Stimulated activated CD4-positive, alpha-beta T cell treated with anti-CD3 and anti-CD28 coated beads, Interleukin-2, amount 100 ng/mL, for 4 hours (primary cell): ENCODE measurements around the gene PCDHGB2.
"Not testable (repeated sequence)": the region's sequence is repeated elsewhere in the genome, so short reads cannot be mapped to it uniquely, and the experiment has no call there.

Source experiments
- DNase-seq: peaks from one replicate; pipeline ENCODE4 v3.0.0-alpha.2; 2020; ENCODE audit warnings: low read depth

Gene PCDHGB2

GRCh38 chr5:141384471-141385267, 24.9 kb downstream of the PCDHGB2 start:
- no peak for DNase-seq

GRCh38 chr5:141387557-141388311, 27.9 kb downstream of the PCDHGB2 start, which contains the start of gene PCDHGB4:
TSS of gene PCDHGB4 (plus strand) at chr5:141387698. CDS start at chr5:141387885, 187 bp downstream.
- not testable (repeated sequence) for DNase-seq

GRCh38 chr5:141388661-141389060, 28.9 kb downstream of the PCDHGB2 start:
- DNase-seq, result no peak

- no peak for DNase-seq
Observed at GRCh38 chr5:141389153-141390042, 29.6 kb downstream of the PCDHGB2 start.

- no peak for DNase-seq
Observed at GRCh38 chr5:141392429-141393198, 32.8 kb downstream of the PCDHGB2 start, which contains the start of gene PCDHGA8. TSS of gene PCDHGA8 (plus strand) at chr5:141392633. CDS start at chr5:141392814, 181 bp downstream.

GRCh38 chr5:141393267-141393666, 33.5 kb downstream of the PCDHGB2 start:
- DNase-seq, result no peak

GRCh38 chr5:141394401-141395187, 34.8 kb downstream of the PCDHGB2 start:
- not testable (repeated sequence) for DNase-seq

- DNase-seq, result not testable (repeated sequence)
Observed at GRCh38 chr5:141397756-141398551, 38.2 kb downstream of the PCDHGB2 start, which contains the start of gene PCDHGB5. TSS of gene PCDHGB5 (plus strand) at chr5:141397947. CDS start at chr5:141398128, 181 bp downstream.

GRCh38 chr5:141398608-141399007, 38.8 kb downstream of the PCDHGB2 start:
- DNase-seq, result no peak

- DNase-seq, result no peak
Observed at GRCh38 chr5:141399555-141400258, 39.9 kb downstream of the PCDHGB2 start.

GRCh38 chr5:141402553-141403243, 42.9 kb downstream of the PCDHGB2 start, which contains the start of gene PCDHGA9:
TSS of gene PCDHGA9 (plus strand) at chr5:141402778. CDS start at chr5:141402953, 175 bp downstream.
- no peak for DNase-seq

- DNase-seq, result no peak
Observed at GRCh38 chr5:141403387-141403786, 43.6 kb downstream of the PCDHGB2 start.

GRCh38 chr5:141407790-141408505, 48.2 kb downstream of the PCDHGB2 start, which contains the start of gene PCDHGB6:
TSS of gene PCDHGB6 (plus strand) at chr5:141408021. CDS start at chr5:141408203, 182 bp downstream.
- DNase-seq, result not testable (repeated sequence)

GRCh38 chr5:141409598-141410306, 50.0 kb downstream of the PCDHGB2 start:
- DNase-seq, result no peak

- DNase-seq, result no peak
Observed at GRCh38 chr5:141411575-141411974, 51.8 kb downstream of the PCDHGB2 start.
